ENCODE data around the gene SYS1. TPM values are rescaled to one million over a fixed set of nuclear protein-coding genes. Genes with fewer than 3 reads are reported as not detected.

The SYS1 gene
- total RNA-seq, 1 experiment from 2014 or later = 29.1 TPM

DNA sequence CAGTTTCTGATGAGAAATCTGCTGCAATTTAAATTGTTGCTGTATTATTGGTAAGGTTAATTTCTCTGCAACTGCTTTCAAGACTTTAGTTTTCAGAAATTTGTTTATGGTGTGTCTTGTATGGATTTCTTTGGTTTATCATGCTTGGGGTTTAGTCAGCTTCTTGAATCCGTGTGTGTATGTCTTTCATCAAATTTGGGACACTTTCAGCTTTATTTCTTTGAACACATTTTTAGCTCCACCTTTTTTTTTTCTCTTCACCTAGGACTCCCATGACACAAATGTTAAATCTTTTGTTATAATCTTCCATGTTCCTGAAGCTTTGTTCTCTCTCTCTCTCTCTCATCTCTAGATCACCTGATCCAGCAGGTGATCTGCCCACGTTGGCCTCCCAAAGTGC lies 28.6 kb downstream of the SYS1 start:
- BruUV-seq (replicated peaks) = no TSS peak

DNA sequence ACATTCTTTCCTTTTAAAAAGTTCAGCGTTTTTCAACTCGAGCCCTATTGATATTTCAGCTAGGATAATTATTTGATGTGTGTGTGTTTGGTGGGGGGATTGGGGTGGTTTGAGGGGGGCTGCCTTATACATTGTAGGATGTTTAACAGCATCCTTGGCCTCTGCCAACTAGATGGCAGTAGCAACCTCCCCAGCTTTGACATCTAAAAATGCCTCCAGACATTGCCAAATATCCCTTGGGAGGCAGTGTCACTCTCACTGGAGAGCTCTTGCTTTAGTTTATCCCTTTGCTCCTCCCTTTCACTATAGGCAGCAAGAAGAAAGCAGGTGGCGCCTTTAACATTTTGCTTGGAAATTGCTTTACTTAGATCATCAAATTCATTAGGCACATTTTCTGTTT lies 29.8 kb downstream of the SYS1 start:
- H3K27me3 ChIP-seq (ENCODE audit: control insufficient read depth, insufficient read depth, low read length) = no peaks in the 10 kb centered on the region
- intact Hi-C loops (cut with micrococcal nuclease; ENCODE audit: unreplicated experiment) (no loop called here), in situ Hi-C loops (cut with HindIII; ENCODE audit: low pct_unique_long_range_greater_than_20kb, low sequenced_read_pairs) (no loop called here)
- H3K36me3 ChIP-seq (ENCODE audit: control insufficient read depth, insufficient read depth, low read length) = no peaks in the 10 kb centered on the region
- no peak for DNase-seq (ENCODE audit: low read depth, low spot score)
- no peaks in the 10 kb centered on the region for H3K9me3 ChIP-seq (ENCODE audit: control insufficient read depth, insufficient read depth, low read depth, low read length)
- no TSS peak for BruUV-seq (replicated peaks)
- H3K27ac ChIP-seq (ENCODE audit: low read length) = no peak overlapping the region
- ChIA-PET POLR2A (no interaction called here), CTCF (interaction anchor here (0.6 to 0.7 kb wide), 3 partner anchors 53 to 221 kb away, joined by 3 to 12 read pairs (median 3); no protein-coding TSS in a partner anchor)
- TF ChIP-seq, protein P1, sequence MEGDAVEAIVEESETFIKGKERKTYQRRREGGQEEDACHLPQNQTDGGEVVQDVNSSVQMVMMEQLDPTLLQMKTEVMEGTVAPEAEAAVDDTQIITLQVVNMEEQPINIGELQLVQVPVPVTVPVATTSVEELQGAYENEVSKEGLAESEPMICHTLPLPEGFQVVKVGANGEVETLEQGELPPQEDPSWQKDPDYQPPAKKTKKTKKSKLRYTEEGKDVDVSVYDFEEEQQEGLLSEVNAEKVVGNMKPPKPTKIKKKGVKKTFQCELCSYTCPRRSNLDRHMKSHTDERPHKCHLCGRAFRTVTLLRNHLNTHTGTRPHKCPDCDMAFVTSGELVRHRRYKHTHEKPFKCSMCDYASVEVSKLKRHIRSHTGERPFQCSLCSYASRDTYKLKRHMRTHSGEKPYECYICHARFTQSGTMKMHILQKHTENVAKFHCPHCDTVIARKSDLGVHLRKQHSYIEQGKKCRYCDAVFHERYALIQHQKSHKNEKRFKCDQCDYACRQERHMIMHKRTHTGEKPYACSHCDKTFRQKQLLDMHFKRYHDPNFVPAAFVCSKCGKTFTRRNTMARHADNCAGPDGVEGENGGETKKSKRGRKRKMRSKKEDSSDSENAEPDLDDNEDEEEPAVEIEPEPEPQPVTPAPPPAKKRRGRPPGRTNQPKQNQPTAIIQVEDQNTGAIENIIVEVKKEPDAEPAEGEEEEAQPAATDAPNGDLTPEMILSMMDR (IDR thresholded peaks at IDR 0.05) = peak; percentile 48
- TF ChIP-seq, protein P2, sequence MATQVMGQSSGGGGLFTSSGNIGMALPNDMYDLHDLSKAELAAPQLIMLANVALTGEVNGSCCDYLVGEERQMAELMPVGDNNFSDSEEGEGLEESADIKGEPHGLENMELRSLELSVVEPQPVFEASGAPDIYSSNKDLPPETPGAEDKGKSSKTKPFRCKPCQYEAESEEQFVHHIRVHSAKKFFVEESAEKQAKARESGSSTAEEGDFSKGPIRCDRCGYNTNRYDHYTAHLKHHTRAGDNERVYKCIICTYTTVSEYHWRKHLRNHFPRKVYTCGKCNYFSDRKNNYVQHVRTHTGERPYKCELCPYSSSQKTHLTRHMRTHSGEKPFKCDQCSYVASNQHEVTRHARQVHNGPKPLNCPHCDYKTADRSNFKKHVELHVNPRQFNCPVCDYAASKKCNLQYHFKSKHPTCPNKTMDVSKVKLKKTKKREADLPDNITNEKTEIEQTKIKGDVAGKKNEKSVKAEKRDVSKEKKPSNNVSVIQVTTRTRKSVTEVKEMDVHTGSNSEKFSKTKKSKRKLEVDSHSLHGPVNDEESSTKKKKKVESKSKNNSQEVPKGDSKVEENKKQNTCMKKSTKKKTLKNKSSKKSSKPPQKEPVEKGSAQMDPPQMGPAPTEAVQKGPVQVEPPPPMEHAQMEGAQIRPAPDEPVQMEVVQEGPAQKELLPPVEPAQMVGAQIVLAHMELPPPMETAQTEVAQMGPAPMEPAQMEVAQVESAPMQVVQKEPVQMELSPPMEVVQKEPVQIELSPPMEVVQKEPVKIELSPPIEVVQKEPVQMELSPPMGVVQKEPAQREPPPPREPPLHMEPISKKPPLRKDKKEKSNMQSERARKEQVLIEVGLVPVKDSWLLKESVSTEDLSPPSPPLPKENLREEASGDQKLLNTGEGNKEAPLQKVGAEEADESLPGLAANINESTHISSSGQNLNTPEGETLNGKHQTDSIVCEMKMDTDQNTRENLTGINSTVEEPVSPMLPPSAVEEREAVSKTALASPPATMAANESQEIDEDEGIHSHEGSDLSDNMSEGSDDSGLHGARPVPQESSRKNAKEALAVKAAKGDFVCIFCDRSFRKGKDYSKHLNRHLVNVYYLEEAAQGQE (IDR thresholded peaks at IDR 0.05; ENCODE audit: insufficient read depth in 1 of 2, low read depth in 2 of 2, low read length in 1 of 2) = no peak
- no peak for TF ChIP-seq SIN3A (IDR thresholded peaks at IDR 0.05; ENCODE audit: borderline replicate concordance, insufficient read depth, low read depth, low read length)
- no peak overlapping the region for H3K4me3 ChIP-seq (ENCODE audit: low read depth in 2 of 2, low read length in 2 of 2)
- ATAC-seq = 0 out of 2 replicates have a peak, but pooled peaks have one; percentile 51
- H3K4me1 ChIP-seq (ENCODE audit: control insufficient read depth, insufficient read depth, low read length) = no peaks in the 10 kb centered on the region

More for the DNA sequence above, 28.6 kb downstream of the SYS1 start:
- no peaks in the 10 kb centered on the region for H3K9me3 ChIP-seq (ENCODE audit: control insufficient read depth, insufficient read depth, low read depth, low read length)
- no peak for DNase-seq (ENCODE audit: low read depth, low spot score)
- TF ChIP-seq, protein P1 (IDR thresholded peaks at IDR 0.05) = no peak
- TF ChIP-seq SIN3A (IDR thresholded peaks at IDR 0.05; ENCODE audit: borderline replicate concordance, insufficient read depth, low read depth, low read length) (no peak), POLR2AphosphoS5 (IDR thresholded peaks at IDR 0.05; ENCODE audit: low read depth, low read length) (no peak), TCF7L2 (IDR thresholded peaks at IDR 0.05; ENCODE audit: low read depth, low read length) (no peak)
- TF ChIP-seq, protein P2 (IDR thresholded peaks at IDR 0.05; ENCODE audit: insufficient read depth in 1 of 2, low read depth in 2 of 2, low read length in 1 of 2) = no peak
- H3K27ac ChIP-seq (ENCODE audit: low read length) = no peak overlapping the region
- H3K36me3 ChIP-seq (ENCODE audit: control insufficient read depth, insufficient read depth, low read length) = no peaks in the 10 kb centered on the region
- POLR2A ChIA-PET = no interaction called here
- H3K27me3 ChIP-seq (ENCODE audit: control insufficient read depth, insufficient read depth, low read length) = no peaks in the 10 kb centered on the region
- in situ Hi-C loops (cut with HindIII; ENCODE audit: low pct_unique_long_range_greater_than_20kb, low sequenced_read_pairs) = no loop called here
- ATAC-seq = no peak
- H3K4me1 ChIP-seq (ENCODE audit: control insufficient read depth, insufficient read depth, low read length) = no peaks in the 10 kb centered on the region
- intact Hi-C loops (cut with micrococcal nuclease; ENCODE audit: unreplicated experiment) = no loop called here
- CTCF ChIA-PET = no interaction called here
- H3K4me3 ChIP-seq (ENCODE audit: low read depth in 2 of 2, low read length in 2 of 2) = no peak overlapping the region
